Psoas muscle (tissue), 8 donors: Measurements from ENCODE around the gene MOB3A. TPM values are rescaled to one million over a fixed set of nuclear protein-coding genes. Genes with fewer than 3 reads are reported as not detected.
A peak's percentile ranks its signal among the peaks of the same experiment; 100 is the strongest.

Source experiments
- ATAC-seq, 4 donors: fragments of 200-7000 bp; cut with Tn5 transposase; one replicate each; pipeline ENCODE4 v1.9.1; 2020; ENCODE audit warnings: moderate library complexity in 3 of 4, mild to moderate bottlenecking in 2 of 4
- DNase-seq, 2 donors: peaks; one replicate each; pipeline ENCODE4 v3.0.0-alpha.2; 2020
- H3K27ac ChIP-seq: fragments of 200-600 bp; one replicate; pipeline ENCODE4 v1.8.0; 2022
- H3K27me3 ChIP-seq, 3 donors: fragments of 200-600 bp in 1 of 3; one replicate each; pipeline versions ENCODE4 v1.6.1 to v1.8.0; 2013 to 2022; ENCODE audit warnings: low read length in 2 of 3, mild to moderate bottlenecking in 2 of 3, moderate library complexity in 1 of 3; ENCODE audit not compliant: insufficient read depth in 3 of 3
- H3K36me3 ChIP-seq, 2 donors: fragments of 200-600 bp in 1 of 2; one replicate each; pipeline versions ENCODE4 v1.6.1 to v1.8.0; 2013 to 2022; ENCODE audit warnings: low read depth in 1 of 2, mild to moderate bottlenecking in 1 of 2, moderate library complexity in 1 of 2; ENCODE audit not compliant: insufficient read depth in 1 of 2
- H3K4me1 ChIP-seq: fragments of 200-600 bp; one replicate; pipeline ENCODE4 v1.8.0; 2022
- H3K4me3 ChIP-seq: fragments of 200-600 bp; one replicate; pipeline ENCODE4 v1.8.0; 2022; ENCODE audit warnings: mild to moderate bottlenecking
- H3K9me3 ChIP-seq: fragments of 200-600 bp; one replicate; pipeline ENCODE4 v1.8.0; 2022
- WGBS, 3 donors: extraction: QIAGEN DNeasy Blood & Tissue Kit; methylation state at CpG; one replicate each; pipeline versions ENCODE4 v1.1.6 to v1.1.7; 2013; 5-methylcytosine and 5-hydroxymethylcytosine counted together
- intact Hi-C, 2 donors: fragments of 100-400 bp; cut with DNase I; formaldehyde crosslinking; loops; one replicate each; pipeline versions ENCODE4 v1.11.0 to v1.14.2; 2022
- polyA plus RNA-seq, 3 donors: library from polyadenylated mRNA; stranded (reverse); fragments of 200-250 nt; gene quantifications; one replicate each; pipeline ENCODE4 v1.2.3, GENCODE V29; 2013
- total RNA-seq, 4 donors: library from RNA; stranded (reverse); fragmentation: NEBNext Ultra II Directional in 2 of 4; extraction: Animal tissue kit (Norgen Biotek cat#: 25700) in 2 of 4; gene quantifications; one replicate each; pipeline versions ENCODE4 v1.2.1 to v1.2.4, GENCODE V29; 2021 to 2023
- TF ChIP-seq, protein P1 (sequence below): fragments of 200-600 bp; IDR thresholded peaks from one replicate; pipeline ENCODE4 v1.8.0; 2022; ENCODE audit warnings: antibody characterized with exemption
- donor health status: healthy with polysubstance abuse.
- donor health status: DM: no; HTN: no; CAD: no; lungs with moderate emphysema.
- donor health status: Bipolar disorder and iron deficiency.
- donor health status: healthy.
- donor health status: DM: yes; HTN: yes; CAD: no.
- donor health status: DM: no; HTN: no; CAD: no.
- donor health status: DM: no; HTN: no; CAD: no.
- donor health status: DM: yes; HTN: yes; CAD: no.

The MOB3A gene
- total and polyA plus RNA-seq, 7 donors: 8.3 to 19.8 (median 13.5) TPM

- intact Hi-C loops: no loop called here
- 82 to 88% (median 84%) methylated on average over 44 of the region's 44 CpGs for WGBS, 3 donors
- H3K9me3 ChIP-seq: peaks cover 8% of the 10 kb centered on the region
- TF ChIP-seq, protein P1, sequence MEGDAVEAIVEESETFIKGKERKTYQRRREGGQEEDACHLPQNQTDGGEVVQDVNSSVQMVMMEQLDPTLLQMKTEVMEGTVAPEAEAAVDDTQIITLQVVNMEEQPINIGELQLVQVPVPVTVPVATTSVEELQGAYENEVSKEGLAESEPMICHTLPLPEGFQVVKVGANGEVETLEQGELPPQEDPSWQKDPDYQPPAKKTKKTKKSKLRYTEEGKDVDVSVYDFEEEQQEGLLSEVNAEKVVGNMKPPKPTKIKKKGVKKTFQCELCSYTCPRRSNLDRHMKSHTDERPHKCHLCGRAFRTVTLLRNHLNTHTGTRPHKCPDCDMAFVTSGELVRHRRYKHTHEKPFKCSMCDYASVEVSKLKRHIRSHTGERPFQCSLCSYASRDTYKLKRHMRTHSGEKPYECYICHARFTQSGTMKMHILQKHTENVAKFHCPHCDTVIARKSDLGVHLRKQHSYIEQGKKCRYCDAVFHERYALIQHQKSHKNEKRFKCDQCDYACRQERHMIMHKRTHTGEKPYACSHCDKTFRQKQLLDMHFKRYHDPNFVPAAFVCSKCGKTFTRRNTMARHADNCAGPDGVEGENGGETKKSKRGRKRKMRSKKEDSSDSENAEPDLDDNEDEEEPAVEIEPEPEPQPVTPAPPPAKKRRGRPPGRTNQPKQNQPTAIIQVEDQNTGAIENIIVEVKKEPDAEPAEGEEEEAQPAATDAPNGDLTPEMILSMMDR: no peak
- peak overlapping the region; percentile 98 for H3K27ac ChIP-seq
- DNase-seq (peak in 1 of 2 donors; percentile 61), ATAC-seq (no peak)
- H3K4me1 ChIP-seq: peaks cover 40% of the 10 kb centered on the region
- H3K27me3 ChIP-seq: no peaks in the 10 kb centered on the region
- H3K36me3 ChIP-seq: peaks cover 8 to 50% of the 10 kb centered on the region in 2 donors
- H3K4me3 ChIP-seq: no peak overlapping the region
These were observed 57.6 kb downstream of the MOB3A start for GRCh38 chr19:2038284-2039088.

DNA sequence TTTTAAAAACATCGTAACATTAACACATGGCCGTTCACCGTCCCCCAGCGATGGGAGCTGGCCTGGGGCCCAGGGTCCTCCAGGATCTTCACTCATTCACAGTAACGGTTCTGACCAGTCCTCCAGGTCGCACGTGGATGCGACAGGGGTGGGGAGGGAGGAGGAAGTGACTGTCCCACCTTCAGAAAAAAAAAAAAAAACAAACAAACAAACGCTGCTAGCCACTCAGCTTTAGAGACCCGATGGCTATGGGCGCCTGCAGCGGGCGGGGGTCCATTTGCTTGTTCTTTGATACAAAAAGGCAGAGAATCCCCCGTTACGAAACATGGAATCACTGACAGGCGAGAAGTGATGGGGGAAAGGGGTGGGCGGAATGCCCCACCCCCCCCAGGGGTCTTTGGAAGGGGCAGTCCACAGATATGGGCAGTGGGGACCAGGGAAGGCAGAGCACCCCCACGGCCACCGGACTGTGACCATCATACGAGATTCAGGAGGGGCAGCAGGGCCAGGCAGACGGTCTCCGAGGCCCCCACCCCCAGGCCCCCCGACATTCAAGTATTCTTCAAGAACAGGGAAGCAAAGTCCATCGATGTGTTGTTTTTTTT lies 58.4 kb downstream of the MOB3A start:
- intact Hi-C loops: no loop called here
- Histone ChIP-seq H3K4me1 (peaks cover 37% of the 10 kb centered on the region), H3K36me3 (peaks cover 8 to 43% of the 10 kb centered on the region in 2 donors), H3K9me3 (peaks cover 8% of the 10 kb centered on the region), H3K4me3 (no peak overlapping the region), H3K27ac (peak overlapping the region; percentile 98), H3K27me3 (no peaks in the 10 kb centered on the region)
- WGBS, 3 donors: 67 to 74% (median 69%) methylated on average over 24 of the region's 24 CpGs
- TF ChIP-seq, protein P1: no peak
- ATAC-seq (no peak), DNase-seq (peak in 1 of 2 donors; percentile 62)

DNA sequence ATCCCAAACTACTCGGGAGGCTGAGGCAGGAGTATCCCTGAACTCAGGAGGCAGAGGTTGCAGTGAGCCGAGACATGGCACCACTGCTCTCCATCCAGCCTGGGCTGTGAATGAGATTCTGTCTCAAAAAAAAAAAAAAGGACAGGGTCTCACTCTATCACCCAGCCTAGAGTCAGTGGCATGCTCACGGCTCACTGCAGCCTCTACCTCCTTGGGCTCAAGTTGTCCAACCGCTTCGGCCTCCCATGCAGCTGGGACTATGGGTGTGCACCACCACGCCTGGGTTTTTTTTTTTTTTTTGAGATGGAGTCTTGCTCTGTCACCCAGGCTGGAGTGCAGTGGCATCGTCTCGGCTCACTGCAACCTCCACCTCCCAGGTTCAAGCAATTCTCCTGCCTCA lies 59.7 kb downstream of the MOB3A start:
- Histone ChIP-seq H3K4me3 (no peak overlapping the region), H3K27ac (no peak overlapping the region), H3K27me3 (no peaks in the 10 kb centered on the region), H3K4me1 (peaks cover 38% of the 10 kb centered on the region), H3K36me3 (peaks cover 8 to 34% of the 10 kb centered on the region in 2 donors), H3K9me3 (peaks cover 8% of the 10 kb centered on the region)
- intact Hi-C loops: no loop called here
- ATAC-seq (no peak), DNase-seq (peak in 1 of 2 donors; percentile 48)
- TF ChIP-seq, protein P1: no peak
- WGBS, 3 donors: 90 to 95% (median 92%) methylated on average over 8 of the region's 8 CpGs

- Histone ChIP-seq H3K27ac (no peak overlapping the region), H3K4me3 (no peak overlapping the region), H3K36me3 (peaks cover 5 to 26% of the 10 kb centered on the region in 2 donors), H3K9me3 (peaks cover 8% of the 10 kb centered on the region), H3K27me3 (no peaks in the 10 kb centered on the region), H3K4me1 (peaks cover 31% of the 10 kb centered on the region)
- intact Hi-C loops: no loop called here
- no peak for ATAC-seq
- peak in 1 of 2 donors; percentile 68 for DNase-seq
- TF ChIP-seq, protein P1: no peak
- 70 to 82% (median 74%) methylated on average over 13 to 14 of the region's 14 CpGs for WGBS, 3 donors
These were observed 60.5 kb downstream of the MOB3A start for GRCh38 chr19:2035590-2035991.
